Fibroblast of the aortic adventitia (primary cell): Measurements from ENCODE around the gene MOV10L1. TPM values are rescaled to one million over a fixed set of nuclear protein-coding genes. Genes with fewer than 3 reads are reported as not detected.

Source experiments
- DNase-seq: peaks from one replicate; pipeline ENCODE4 v3.0.0-alpha.2; 2010; ENCODE audit warnings: low read depth
- H3K4me3 ChIP-seq: 2 replicates; pipeline ENCODE4 v1.5.1; 2011; ENCODE audit warnings: low read depth, mild to moderate bottlenecking, control low read depth, low read length, moderate library complexity
- total RNA-seq: library from RNA; depleted of rRNA; stranded (reverse); fragments of >200 nt; gene quantifications from 2 replicates; pipeline ENCODE4 v1.2.3, GENCODE V29; 2012; ENCODE audit warnings: low replicate concordance
- TF ChIP-seq, protein P1 (sequence below): IDR thresholded peaks from 2 replicates; pipeline ENCODE4 v1.5.1; 2011; ENCODE audit warnings: mild to moderate bottlenecking, low read length, control low read depth, inconsistent platforms; ENCODE audit not compliant: insufficient read depth

Gene MOV10L1
- total RNA-seq, 1 donor = 5.1 TPM

DNA sequence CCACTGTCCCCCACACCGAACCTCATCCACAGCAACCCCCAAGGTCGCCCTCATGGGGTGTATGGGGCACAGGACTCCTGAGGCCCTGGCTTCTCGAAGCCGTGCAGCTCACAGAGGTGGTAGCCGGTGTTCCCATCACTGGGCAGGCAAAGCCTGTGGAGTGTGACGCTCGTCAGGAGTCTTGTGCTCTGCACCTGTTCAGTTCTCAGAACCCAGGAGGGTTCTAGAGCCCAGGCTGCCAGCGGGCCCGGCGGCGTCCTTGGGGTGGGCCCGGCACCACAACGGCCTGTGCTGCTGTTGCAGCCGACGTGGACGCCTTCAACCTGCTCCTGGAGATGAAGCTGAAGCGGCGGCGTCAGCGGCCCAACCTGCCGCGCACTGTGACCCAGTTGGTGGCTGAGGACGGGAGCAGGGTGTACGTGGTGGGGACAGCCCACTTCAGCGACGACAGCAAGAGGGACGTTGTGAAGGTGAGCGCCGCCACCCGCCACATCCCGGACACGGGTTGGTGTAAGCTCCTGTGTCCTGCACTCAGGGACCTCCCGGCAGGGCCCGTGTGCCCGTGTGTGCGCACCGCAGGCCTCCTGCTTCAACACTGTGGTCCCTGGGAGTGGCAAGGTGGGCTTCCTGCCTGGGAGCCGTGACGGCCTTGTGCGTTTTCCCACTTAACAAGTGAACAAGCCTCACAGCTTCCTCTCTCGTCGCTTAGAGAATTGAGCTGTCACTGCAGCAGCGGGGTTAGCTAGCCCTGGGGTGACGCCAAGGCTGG is 104.4 kb downstream of the MOV10L1 start:
- TF ChIP-seq, protein P1, sequence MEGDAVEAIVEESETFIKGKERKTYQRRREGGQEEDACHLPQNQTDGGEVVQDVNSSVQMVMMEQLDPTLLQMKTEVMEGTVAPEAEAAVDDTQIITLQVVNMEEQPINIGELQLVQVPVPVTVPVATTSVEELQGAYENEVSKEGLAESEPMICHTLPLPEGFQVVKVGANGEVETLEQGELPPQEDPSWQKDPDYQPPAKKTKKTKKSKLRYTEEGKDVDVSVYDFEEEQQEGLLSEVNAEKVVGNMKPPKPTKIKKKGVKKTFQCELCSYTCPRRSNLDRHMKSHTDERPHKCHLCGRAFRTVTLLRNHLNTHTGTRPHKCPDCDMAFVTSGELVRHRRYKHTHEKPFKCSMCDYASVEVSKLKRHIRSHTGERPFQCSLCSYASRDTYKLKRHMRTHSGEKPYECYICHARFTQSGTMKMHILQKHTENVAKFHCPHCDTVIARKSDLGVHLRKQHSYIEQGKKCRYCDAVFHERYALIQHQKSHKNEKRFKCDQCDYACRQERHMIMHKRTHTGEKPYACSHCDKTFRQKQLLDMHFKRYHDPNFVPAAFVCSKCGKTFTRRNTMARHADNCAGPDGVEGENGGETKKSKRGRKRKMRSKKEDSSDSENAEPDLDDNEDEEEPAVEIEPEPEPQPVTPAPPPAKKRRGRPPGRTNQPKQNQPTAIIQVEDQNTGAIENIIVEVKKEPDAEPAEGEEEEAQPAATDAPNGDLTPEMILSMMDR = no peak
- no peak for DNase-seq
- no peak overlapping the region for H3K4me3 ChIP-seq

DNA sequence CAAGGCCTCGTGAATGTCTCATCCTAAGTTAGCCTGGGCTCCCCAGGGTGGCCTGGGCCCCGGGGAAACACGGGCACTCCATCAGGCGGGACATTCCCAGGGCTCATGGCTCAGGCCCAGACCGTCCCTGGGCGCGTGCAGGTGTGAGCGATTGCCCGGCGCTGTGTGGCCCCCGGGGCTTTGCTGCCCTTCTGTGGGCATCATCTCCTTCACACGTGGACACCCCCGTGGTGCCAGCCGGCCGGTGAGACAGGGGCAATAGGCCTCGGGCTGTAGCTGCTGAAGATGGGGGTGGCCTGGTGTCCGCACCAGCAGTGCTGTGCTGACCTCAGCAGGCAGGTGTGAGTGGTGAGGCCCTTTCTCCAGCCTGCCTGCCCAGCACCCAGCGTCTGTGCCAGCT is 106.5 kb downstream of the MOV10L1 start:
- TF ChIP-seq, protein P1 = no peak
- no peak for DNase-seq
- H3K4me3 ChIP-seq = no peak overlapping the region

DNA sequence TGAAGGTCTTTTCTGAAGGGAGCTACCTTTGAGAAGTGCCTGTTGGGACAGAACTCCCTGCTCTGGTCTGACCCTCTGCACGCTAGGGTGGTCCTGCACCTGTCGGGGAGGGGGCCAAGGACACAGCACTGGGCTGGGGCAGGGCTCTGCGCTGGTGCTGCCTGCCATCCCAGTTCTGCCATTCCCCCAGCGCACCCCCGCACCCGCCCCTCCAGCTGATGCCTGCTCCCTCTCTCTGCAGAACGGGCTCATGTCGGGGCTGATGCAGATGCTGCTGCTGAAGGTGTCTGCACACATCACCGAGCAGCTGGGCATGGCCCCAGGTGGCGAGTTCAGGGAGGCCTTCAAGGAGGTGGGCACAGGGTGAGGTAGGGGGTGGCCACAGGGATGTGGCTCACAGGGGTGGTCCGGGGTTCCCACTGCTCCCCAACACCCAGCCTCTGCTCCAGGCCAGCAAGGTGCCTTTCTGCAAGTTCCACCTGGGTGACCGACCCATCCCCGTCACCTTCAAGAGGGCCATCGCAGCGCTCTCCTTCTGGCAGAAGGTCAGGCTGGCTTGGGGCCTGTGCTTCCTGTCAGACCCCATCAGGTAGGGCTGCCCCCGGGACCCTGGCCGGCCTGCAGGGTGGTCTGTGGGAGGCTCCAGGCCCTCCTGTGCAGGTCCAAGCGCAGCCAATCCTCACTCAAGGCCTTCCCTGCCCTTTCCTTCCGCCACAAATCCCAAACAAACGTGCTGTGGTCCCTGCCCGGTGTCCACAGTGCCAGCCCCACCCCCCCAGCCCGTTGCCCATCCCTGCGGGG is 107.4 kb downstream of the MOV10L1 start:
- no peak for DNase-seq
- TF ChIP-seq, protein P1 = no peak
- no peak overlapping the region for H3K4me3 ChIP-seq

DNA sequence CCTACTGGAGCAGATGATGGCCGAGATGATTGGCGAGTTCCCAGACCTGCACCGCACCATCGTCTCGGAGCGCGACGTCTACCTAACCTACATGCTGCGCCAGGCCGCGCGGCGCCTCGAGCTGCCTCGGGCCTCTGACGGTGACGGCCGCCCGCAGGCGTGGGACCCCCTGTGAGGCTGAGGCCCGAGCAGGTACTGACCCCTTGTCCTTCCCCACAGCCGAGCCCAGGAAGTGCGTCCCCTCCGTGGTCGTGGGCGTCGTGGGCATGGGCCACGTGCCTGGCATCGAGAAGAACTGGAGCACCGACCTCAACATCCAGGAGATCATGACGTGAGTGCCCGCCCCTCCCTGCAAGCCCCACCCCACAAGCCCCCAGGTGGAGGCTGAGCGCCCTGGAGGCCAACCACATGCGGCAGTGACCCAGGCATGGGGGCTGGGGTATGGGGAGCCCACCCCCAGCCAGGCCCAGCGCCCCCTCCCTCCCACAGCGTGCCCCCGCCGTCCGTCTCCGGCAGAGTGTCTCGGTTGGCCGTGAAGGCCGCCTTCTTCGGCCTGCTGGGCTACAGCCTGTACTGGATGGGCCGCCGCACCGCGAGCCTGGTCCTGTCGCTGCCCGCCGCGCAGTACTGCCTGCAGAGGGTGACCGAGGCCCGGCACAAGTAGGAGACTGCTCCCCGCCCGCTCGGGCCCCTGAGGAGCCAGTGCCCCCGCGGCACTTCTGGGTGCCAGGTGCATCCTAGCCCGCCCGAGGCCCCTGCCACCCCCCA is 108.2 kb downstream of the MOV10L1 start:
- no peak for DNase-seq
- TF ChIP-seq, protein P1 = no peak
- no peak overlapping the region for H3K4me3 ChIP-seq

DNA sequence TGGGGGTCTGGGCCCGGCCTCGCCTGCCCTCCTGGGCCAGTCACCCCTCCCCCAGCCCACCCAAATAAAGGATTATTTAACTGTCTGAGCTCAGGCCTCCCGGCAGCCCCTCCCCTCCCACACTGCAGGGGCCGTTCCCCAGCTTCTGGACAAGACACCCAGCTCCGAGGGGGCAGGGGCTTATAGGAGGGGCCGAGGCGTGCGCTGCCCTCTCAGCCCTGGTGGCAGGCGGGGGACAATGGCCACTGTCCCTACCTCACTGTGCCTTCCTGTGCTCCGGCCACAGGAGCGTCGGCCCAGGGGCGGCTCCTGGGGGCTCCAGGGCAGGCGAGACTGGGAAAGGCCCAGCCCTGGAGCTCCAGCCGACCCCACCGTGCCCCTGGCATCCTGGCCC is 108.8 kb downstream of the MOV10L1 start:
- no peak overlapping the region for H3K4me3 ChIP-seq
- DNase-seq = no peak
- TF ChIP-seq, protein P1 = no peak

DNA sequence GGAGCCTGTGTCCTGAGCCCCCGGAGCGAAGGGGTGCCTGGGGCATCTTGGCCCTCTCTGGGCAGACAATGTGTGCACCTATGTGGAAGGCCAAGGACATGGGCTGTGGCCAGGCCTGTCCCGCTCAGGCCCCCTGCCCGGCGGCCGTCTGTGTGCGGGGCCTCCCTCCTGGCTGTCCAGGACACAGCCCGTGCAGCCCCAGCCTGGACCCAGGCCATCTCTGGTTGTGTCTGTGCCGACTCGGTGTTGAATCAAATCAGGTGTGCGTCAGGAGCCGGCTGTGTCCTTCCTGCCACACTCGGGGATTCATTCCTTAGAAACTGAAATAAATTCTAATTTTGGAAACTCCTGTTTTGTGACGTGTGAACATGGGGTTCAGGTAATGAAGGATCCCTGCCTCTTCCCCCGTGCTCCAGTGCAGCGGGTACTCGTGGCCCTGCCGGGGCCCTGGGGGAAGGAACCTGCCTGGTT is 109.5 kb downstream of the MOV10L1 start:
- DNase-seq = no peak
- TF ChIP-seq, protein P1 = no peak
- no peak overlapping the region for H3K4me3 ChIP-seq
